A673 (cell line): ENCODE results near the gene PLXDC2.

Experiments
- CTCF ChIP-seq: fragments of 300-800, 200-600 bp; sonication (generic); conservative IDR thresholded peaks from 2 replicates; pipeline ENCODE4 v1.5.1; 2017; ENCODE audit warnings: low read depth, mild to moderate bottlenecking, antibody characterized with exemption, low read length, moderate library complexity, mixed read lengths
- EZH2 ChIP-seq: fragments of 200-600 bp; sonication (generic); IDR thresholded peaks from 2 replicates; pipeline ENCODE4 v1.6.1; 2017; ENCODE audit warnings: borderline replicate concordance, low read depth, mild to moderate bottlenecking, mixed read lengths, antibody characterized with exemption, low read length; ENCODE audit not compliant: poor library complexity, severe bottlenecking

- TF ChIP-seq CTCF, result no peak
- TF ChIP-seq EZH2, result no peak
Observed at GRCh38 chr10:20256969-20257368, 440.7 kb downstream of the PLXDC2 start.
